Measurements from ENCODE around the gene CIP2A.
"Not testable (repeated sequence)": the region's sequence is repeated elsewhere in the genome, so short reads cannot be mapped to it uniquely, and the experiment has no call there.

CIP2A gene

DNA sequence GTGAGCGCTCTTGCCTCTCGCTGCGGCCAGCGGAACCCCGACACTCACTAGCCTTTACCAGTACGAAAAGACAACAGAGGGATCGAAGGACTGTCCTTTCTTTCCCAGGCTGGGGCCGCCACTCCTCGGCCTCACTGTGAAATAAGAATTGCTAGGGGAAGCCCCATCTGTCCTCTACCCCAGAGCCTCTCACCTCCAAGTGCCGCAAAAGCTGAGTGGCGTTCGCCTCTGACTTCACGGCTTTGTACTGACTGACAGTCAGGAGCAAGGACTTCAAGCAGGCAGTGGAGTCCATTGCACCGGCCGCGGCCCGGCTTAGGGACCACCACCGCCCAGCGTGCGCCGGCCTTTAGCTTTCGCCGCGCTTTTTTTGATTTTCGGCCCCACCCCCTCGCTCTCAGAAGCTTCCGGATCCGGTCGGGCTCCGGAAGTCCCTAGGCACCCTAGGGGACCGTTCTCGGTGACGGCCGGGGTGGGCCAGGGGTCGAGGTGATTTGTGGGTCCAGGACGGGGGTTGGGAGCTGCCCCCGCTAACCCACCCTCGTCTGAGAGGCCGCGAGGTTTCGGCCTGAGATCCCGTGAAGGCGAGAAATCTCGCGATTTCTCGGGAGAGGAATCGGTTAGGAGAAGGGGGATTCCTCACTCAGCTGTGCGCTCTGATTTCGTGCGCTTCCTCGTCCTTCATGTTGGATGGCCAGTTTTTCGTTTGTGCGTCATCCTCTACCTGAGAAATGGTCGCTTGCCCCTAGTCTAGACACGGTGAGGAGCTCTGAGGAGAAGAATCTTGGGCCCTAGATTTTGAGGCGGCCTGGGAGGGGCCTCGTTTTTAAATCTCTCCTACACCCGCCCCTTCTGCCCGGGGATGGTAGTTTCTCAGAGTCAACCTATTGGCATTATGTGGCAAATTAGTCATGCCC is at the start of gene CIP2A, which contains the start of gene DZIP3:
CIP2A (minus strand) TSS at position 358 of the 917 bp plus-strand sequence; CDS start at position 295, 63 bp downstream.
DZIP3 (plus strand) TSS at position 642 of the 917 bp plus-strand sequence. CDS start 15,685 bp downstream, outside the sequence.
- peak; percentile 70 for DNase-seq

DNA sequence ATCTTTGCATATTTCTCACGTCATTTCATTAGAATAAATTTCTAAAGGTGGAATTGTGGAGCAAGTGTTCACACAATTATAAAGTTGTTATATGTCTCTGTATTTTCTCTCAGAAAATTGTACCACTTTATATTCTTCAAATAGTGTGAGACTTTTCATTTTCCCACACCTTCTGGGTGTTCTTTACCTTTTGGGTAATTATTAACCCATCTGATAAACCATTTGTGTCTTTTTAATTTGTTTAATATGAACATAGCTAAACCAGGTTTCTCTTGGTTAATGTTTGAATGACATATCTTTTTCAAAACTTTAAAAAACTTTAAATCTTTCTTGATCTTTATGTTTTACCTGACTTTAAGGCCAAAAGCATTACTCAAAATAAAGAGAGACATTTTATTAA is 40.7 kb upstream of the CIP2A start:
- DNase-seq, result no peak

DNA sequence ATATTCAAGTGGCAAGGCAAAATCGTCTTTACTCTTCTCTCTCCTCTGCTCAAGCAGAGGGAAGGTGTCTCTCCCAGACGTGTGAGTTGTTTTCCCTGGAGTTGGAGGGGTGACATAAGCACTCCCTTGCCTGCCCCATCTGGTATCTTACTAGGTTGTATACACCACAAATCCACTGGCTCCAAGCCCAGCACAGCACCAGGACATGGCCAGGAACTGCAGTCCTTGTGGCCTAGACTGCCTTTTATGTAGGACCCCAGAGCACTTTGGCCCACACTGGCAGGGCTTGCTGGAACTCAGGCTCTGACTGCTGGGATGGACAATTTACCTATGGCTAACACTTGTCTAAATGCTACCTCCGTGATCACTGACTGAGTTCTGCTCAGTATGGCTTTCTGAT is 34.3 kb upstream of the CIP2A start:
- DNase-seq, result no peak

DNA sequence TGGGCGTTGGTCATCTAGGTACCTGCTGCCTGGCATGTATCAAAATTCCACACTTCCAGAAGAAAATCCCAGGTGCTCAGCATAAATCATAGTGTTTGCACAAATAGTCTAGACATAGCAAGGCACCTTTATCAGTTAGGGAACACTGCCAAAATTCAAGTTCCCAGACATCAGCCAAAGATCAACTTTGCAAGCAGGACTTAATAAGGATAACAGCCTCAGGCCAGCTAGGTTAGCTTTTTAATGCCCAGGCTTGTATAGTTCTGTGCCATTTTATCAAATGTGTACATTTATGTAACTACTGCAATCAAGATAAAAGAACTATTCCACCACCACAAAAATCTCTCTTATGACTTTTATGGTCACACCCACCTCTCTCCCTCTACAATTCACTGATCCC is 31.0 kb upstream of the CIP2A start:
- no peak for DNase-seq

DNA sequence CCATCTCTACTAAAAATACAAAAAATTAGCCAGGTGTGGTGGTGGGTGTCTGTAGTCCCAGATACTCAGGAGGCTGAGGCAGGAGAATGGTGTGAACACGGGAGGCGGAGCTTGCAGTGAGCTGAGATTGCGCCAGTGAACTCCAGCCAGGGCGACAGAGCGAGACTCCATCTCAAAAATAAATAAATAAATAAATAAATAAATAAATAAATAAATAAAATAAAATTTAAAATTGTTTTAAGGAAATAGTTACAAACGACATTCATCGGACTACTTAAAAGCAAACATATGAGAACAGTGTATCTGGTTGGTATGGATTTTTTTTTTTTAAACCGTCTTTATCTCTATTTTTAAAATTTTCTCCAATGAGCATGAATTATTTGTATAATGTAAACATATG is 26.9 kb upstream of the CIP2A start:
- not testable (repeated sequence) for DNase-seq

DNA sequence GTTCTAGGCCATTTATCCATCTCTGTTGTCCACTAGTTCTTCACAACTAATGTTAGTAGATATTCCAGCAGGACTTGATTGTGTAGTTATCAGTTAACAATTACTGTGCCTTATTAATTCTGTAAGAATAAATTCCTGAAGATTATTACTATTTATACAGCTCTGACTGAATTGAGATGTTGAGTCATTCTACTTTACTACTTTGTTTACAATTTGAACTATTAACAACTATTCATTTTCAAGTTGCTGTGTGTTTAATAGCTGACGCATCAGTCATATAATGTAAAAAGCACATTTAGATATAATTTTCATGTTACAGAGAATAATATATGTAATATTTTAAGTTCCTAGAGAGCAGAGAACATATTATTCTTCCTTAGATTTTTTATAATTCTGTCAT is 21.4 kb upstream of the CIP2A start:
- DNase-seq, result no peak

DNA sequence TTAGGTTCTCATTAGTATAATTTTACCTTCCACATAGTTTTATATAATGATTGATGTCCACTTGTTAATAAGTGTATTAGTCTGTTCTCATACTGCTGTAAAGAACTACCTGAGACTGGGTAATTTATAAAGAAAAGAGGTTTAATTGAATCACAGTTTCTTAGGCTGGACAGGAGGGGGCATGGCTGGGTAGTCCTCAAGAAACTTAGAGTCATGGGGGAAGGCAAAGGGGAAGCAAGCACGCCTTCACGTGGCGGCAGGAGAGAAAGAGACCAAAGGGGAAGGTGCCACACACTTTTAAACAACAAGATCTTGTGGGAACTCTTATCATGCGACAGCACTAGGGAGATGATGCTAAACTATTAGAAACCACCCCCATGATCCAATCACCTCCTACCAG is 19.5 kb upstream of the CIP2A start:
- no peak for DNase-seq

DNA sequence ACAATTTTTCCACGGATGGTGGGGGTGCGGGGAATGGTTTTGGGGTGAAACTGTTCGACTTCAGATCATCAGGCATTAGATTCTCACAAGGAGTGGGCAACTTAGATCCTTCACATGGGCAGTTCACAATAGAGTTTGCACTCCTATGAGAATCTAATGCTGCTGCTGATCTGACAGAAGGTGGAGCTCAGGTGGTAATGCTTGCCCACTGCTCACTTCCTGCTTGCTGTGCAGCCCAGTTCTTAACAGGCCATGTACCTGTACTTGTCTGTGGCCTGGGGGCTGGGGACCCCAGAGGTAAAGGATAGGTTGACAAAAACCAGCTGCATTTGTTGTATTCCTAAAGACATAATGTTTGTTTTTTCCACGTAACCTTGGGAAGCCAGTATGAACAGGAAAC is 16.3 kb upstream of the CIP2A start:
- DNase-seq, result no peak

DNA sequence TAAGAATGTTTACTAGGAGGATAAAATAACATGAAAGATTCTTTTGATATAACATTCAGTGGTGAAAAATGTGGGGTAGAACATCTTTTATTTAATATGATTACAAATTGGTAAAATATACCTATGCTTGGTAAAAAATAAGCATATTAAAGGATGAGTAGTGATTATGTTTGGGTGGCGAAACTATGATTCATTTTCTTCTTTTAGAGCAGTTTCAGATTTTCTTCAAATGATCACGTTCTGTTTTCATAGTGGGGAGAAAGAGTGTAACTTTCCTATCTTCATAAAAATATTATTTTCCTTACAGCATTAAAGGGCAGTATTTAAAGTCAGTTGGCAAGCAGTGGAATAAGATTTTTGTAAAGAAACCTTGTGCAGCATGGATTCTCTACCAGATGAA is 15.8 kb upstream of the CIP2A start:
- DNase-seq, result no peak

DNA sequence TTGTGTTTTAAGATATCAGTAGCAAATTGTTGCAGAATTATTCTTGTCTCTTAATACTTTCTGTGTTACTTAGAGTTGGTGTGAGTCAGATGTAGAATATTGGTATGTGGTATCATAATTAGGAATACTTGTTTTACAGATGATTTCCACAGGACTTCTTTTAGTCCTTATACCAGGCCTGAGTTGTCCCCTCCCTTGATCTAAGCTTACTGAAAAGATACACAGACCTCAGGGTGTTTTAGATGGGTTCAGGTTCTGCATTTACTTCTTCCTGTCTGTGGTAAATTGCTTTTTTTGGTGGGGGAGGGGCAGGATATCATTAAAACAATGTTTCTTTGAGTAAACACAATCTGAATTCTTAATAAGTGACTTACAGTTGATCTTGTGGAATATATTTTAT is 14.5 kb upstream of the CIP2A start:
- no peak for DNase-seq

DNA sequence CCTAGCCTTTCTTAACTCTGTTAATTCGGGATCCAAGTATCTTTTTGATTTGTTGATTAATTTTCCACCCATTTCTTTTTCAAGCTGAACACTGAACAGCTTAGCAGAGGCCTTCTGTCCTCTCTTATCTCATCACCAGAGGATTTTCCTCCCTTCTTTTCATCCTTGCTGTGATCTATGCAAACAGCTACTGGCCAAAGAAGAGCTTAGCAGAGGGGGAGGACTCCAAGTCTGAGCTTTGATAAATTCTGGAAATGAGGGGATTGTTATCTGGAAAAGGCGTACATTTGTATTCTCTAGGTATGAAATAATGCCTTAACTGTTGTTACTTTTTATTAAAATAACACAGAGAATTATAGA is 13.7 kb upstream of the CIP2A start:
- no peak for DNase-seq

DNA sequence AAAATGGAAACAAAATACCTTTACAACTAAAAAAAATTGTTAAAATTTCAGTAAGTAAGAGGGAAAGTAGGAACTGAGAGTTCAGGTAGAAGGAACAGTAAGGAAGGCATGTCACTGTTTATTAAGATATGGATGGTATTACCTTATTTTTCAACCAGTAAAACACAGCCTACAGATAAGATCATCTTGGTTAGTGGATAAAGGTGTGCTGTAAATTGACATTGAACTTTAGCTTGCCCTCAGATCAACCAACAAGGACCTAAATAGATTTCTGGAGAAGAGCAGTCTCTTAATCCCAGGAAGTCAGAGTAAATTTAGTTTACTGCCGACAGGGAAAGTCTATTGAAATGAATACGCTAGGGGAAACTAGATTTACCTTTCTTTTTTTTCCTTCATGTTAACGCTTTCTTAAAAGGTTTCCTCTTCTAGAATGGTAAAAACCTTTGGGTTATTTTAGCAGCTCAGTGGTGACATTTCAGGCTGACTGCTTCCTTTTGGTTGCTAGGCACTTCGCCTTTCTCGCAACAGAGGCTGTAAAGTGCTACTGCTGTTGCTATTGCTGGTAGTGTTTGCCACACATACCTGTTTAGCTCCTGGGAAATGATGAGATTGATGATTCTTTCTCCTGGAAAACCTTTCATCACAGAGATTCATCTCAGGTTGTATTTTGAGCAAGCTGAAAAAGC is 13.2 kb upstream of the CIP2A start:
- no peak for DNase-seq

DNA sequence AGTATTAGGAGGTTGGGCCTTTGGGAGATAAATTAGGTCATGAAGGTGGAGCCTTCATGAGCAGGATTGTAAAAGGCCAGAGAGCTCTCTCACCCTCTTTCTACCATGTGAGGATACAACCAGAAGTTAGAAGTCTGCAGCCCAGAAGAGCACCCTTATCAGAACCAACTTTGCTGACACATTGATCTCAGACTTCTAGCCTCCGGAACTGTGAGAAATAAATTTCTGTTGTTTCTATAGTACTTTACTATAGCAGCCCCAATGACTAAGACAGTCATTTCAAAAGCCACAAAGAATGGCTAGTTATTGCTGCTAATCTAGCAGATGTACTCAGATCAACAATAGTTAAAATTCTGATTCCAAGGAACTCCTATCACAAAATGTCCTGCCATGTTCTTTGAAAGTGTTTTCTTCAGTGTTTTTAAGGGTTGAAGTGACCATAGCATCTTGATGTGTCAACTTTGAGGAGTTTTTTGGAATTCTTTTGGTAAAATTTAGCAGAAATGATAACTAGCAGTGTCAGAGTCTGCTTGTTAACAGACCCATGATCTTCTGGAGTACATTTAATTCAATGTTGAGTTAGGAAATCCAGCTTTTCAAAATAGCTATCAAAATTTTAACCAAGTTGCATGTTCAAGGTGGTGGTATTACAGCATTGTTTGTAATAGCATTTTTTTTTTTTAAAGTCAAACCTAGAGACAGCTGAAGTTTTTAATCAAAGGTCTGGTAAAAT is 10.6 kb upstream of the CIP2A start:
- no peak for DNase-seq

DNA sequence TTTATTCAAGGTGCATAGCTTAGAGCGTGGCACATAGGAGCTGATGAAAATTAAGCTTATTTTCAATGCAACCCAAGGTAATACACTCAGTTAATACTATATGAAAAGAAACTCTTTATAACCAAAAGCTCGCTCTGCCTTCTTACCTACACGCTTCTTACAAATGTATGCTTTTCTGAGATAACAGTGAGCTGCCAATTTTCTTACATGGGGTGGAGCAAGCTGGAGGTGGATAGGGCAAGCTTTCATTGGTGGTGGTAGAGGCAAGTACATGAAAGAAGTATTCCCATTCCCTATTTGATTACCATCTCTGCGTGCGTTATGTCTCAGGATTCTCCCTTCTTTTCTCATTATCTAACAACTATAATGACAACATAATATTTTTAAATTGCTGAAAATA is 9.1 kb upstream of the CIP2A start:
- no peak for DNase-seq

DNA sequence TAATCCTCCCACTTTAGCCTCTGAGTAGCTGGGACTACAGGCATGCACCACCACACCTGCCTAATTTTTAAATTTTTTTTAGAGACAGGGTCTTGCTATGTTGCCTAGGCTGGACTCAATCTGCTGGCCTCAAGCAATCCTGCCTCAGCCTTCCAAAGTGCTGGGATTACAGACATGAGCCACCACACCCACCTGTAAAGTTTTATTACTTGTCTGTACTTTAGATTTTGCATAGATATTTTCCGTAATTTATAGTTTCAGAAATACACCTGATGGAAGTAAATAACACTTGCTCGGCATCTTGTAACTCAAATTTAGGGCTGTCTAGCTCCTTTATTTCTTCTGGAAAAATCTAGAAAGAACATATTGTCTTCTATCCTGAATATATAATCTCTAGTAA is 6.1 kb upstream of the CIP2A start:
- DNase-seq, result no peak

DNA sequence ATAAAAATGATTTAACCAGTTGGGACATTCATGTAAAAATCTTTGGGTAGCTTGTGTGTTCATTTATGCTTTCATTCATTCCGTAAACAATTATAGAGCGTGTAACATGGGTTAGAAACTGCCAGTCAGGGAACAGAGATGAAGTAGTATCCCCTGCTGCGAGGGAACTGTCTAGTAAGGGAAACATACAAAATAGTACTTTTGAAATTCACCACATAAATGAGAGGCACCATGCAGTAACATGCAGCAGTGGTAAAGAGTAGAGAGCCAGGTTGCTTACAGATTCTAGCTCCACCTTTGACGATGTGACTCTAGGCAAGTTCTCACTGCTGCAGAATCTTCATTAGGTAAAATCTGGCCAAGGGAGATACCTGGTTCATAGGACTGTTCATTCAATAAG is 1.2 kb upstream of the CIP2A start:
- no peak for DNase-seq

DNA sequence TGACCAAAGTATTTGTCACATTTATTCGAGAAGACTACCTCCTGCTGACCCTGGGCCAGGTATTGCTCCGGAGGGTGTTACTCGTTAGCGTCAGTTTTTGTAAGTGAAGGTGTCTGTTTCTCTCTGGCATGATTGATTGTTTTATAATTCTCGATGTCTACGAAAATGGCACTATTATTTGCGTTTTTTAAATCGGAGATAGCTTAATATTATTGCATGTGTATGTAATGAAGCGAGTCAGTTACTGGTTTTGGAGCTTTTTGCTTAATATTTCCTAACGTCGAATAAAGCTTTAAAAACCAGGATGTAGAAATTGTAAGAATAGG is 723 bp upstream of the CIP2A start:
- no peak for DNase-seq

DNA sequence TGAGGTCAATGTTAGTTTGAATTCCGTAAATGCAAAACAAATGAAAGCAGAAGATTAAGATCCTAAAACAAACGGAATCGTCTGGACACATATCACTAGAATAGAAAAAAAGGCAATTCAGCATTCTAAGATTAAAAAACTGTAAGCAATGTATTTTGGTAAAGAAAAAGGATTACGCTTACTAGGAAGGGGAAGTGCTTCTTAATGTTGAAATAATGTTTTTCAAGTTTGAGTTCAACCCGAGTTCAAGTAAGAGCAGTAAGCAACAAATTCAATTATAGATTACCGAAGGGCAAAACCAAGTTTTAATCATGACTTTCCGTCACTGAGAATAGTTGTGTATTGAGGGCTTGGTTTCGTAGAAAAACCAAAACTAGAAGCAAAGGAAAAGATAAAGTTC is 637 bp downstream of the CIP2A start:
- DNase-seq, result no peak

DNA sequence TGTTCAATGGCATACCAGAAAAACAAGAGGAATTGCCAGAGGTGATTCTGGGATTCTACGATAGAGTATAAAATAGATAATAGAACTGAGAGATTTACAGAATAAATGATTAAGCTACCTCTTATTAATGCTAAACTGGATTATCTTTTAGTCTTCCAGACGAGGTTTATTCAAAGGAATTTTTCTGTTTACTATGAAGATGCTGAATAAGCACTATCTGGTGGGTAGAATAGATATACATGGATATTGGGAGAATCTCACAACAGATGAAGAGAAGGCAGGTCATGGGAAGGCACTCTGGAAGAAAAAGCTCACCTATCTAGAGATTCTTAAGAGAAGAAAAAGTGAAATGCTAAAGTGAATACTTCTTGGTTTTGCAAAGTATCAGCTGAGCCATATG is 11.2 kb downstream of the CIP2A start:
- no peak for DNase-seq

DNA sequence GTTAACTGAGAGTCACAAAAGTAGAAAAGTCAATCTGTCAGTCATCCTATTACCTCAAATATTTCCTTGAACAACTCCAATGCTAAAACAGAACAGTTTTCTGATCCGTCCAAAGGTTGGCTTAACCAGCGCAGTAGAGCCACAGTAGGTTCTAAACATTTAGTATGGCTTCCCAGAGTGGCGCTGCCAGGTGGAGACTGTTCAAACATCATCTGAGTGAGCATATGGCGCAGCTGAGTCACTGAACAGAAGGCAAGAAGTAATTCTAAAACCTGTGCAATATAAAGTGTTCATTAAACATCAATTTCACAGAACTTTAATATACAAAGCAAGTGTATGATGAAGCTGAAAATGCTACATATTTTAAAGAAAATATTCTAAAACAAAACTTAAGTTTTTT is 19.9 kb downstream of the CIP2A start:
- DNase-seq, result no peak

DNA sequence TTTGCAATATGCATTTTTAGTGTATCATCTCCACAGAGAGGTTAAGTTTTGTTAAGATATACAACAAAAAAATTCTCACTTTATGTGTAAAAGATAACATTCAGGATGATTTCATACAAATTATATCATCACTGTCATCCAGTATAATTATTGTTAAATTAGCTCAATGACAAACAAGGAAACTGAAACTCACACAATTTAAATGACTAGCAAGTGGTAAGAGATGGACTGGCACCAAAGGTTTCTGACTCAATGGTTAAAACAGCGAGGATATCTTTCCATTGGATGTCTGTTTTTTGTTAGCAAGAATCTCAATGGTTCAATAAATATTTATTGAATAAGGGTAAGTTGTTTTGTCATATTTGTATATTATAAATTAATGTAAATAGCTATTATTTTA is 22.6 kb downstream of the CIP2A start:
- DNase-seq, result no peak

DNA sequence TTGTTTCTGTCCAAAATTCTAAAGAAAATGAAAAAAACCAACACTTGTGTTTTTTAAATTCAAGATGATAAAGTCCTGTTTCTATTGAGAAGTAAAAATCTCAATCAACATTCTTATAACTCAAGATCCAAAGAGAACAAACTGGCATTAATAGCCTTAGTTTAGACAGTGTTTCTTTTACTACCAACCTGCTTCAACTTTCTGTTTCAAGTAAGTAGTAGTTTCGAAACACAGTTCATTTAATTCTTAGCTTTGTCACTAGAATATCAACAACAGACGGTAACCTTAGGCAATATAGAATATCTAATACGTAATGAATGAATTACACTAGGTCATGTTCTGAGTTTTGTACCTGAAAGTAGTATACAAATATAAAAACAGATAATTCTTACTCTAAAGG is 23.7 kb downstream of the CIP2A start:
- DNase-seq, result no peak

DNA sequence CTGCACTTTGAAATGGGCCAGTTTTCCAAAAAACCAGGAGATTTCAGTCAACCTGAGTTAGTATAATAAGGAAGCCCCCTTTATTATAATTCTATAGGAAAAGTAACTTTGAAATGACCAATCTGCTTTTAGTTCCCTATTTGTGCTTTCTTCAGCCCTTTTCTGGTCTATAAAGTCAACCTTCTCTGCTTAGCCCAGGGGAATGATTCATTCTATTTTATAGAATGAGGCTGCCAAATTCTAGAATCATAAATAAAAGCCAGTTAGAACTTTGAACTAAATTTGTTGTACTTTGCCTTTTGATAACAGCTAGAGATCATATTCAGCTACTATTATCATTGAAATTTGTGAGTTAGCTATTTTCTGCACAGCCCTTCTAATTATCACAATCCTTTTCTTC is 24.7 kb downstream of the CIP2A start:
- no peak for DNase-seq

DNA sequence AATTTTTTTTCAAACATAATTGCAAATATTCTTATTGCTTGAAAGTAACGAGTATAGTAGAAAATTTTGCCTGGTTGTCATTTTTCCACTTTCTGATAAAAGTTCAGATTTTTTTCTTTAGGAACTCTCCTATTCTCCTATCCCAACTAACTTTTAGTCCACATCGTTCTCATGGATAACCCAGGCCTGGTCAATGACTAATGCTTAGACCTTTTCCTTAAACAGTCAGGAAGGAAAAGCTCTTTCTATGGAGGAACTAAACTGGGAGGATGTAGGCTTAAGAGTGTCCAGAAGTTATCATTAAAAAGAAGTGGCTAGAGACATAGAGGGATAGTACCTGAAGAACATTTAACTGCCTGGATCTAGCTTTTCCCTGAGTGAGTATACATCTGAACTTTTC is 26.7 kb downstream of the CIP2A start:
- no peak for DNase-seq
